MG63 (cell line): Measurements from ENCODE around the gene HSPA12A. TPM values are rescaled to one million over a fixed set of nuclear protein-coding genes. Genes with fewer than 3 reads are reported as not detected.
A peak's percentile ranks its signal among the peaks of the same experiment; 100 is the strongest.

ENCODE experiments used
- DNase-seq: peaks from one replicate; pipeline ENCODE4 v3.0.0-alpha.2; 2020
- H3K27me3 ChIP-seq: fragments of 250-450 bp; sonication (Bioruptor Pico); 2 replicates; pipeline ENCODE4 v1.5.1; 2020; ENCODE audit warnings: mild to moderate bottlenecking, moderate library complexity
- H3K36me3 ChIP-seq: fragments of 250-450 bp; sonication (Bioruptor Pico); 2 replicates; pipeline ENCODE4 v1.5.1; 2020; ENCODE audit warnings: mild to moderate bottlenecking, moderate library complexity
- H3K4me3 ChIP-seq: fragments of 250-450 bp; sonication (Bioruptor Pico); 2 replicates; pipeline ENCODE4 v1.5.1; 2020; ENCODE audit warnings: mild to moderate bottlenecking, moderate library complexity
- H3K9me3 ChIP-seq: fragments of 250-450 bp; sonication (Bioruptor Pico); 2 replicates; pipeline ENCODE4 v1.5.1; 2020; ENCODE audit warnings: mild to moderate bottlenecking, moderate library complexity
- total RNA-seq: library from RNA; depleted of rRNA; stranded (reverse); fragments of >200 nt; shearing (Covaris generic); gene quantifications from 2 replicates; pipeline ENCODE4 v1.2.3, GENCODE V29; 2014; ENCODE audit warnings: low replicate concordance

The HSPA12A gene
- total RNA-seq, 1 experiment from 2014 or later, result 2.8 TPM

GRCh38 chr10:116730464-116731260 lies 11.7 kb downstream of the HSPA12A start:
- Histone ChIP-seq H3K9me3 (no peaks in the 10 kb centered on the region), H3K36me3 (no peaks in the 10 kb centered on the region), H3K4me3 (no peak overlapping the region), H3K27me3 (no peaks in the 10 kb centered on the region)
- DNase-seq, result no peak

- DNase-seq, result no peak
- Histone ChIP-seq H3K36me3 (no peaks in the 10 kb centered on the region), H3K27me3 (no peaks in the 10 kb centered on the region), H3K4me3 (no peak overlapping the region), H3K9me3 (no peaks in the 10 kb centered on the region)
These were observed 13.1 kb downstream of the HSPA12A start for GRCh38 chr10:116729243-116729642.

- Histone ChIP-seq H3K4me3 (no peak overlapping the region), H3K27me3 (no peaks in the 10 kb centered on the region), H3K36me3 (no peaks in the 10 kb centered on the region), H3K9me3 (no peaks in the 10 kb centered on the region)
- DNase-seq, result no peak
These were observed 13.8 kb downstream of the HSPA12A start for GRCh38 chr10:116728526-116729096.

GRCh38 chr10:116723428-116724281 lies 18.7 kb downstream of the HSPA12A start:
- Histone ChIP-seq H3K9me3 (no peaks in the 10 kb centered on the region), H3K36me3 (no peaks in the 10 kb centered on the region), H3K4me3 (no peak overlapping the region), H3K27me3 (no peaks in the 10 kb centered on the region)
- DNase-seq, result no peak

GRCh38 chr10:116722736-116723427 lies 19.5 kb downstream of the HSPA12A start:
- DNase-seq, result no peak
- H3K4me3 ChIP-seq, result no peak overlapping the region
- no peaks in the 10 kb centered on the region for H3K27me3 ChIP-seq
- no peaks in the 10 kb centered on the region for H3K36me3 ChIP-seq
- H3K9me3 ChIP-seq, result no peaks in the 10 kb centered on the region

- Histone ChIP-seq H3K9me3 (no peaks in the 10 kb centered on the region), H3K27me3 (no peaks in the 10 kb centered on the region), H3K4me3 (no peak overlapping the region), H3K36me3 (no peaks in the 10 kb centered on the region)
- DNase-seq, result no peak
These were observed 20.6 kb downstream of the HSPA12A start for GRCh38 chr10:116721547-116722392.

- no peak for DNase-seq
- no peaks in the 10 kb centered on the region for H3K9me3 ChIP-seq
These were observed 21.5 kb downstream of the HSPA12A start for GRCh38 chr10:116720668-116721546.

GRCh38 chr10:116720241-116720643 lies 22.1 kb downstream of the HSPA12A start:
- H3K36me3 ChIP-seq, result no peaks in the 10 kb centered on the region
- no peak for DNase-seq
- no peak overlapping the region for H3K4me3 ChIP-seq
- no peaks in the 10 kb centered on the region for H3K27me3 ChIP-seq
- H3K9me3 ChIP-seq, result no peaks in the 10 kb centered on the region

More at GRCh38 chr10:116720668-116721546, 21.5 kb downstream of the HSPA12A start:
- Histone ChIP-seq H3K4me3 (no peak overlapping the region), H3K36me3 (no peaks in the 10 kb centered on the region), H3K27me3 (no peaks in the 10 kb centered on the region)

GRCh38 chr10:116719804-116720203 lies 22.6 kb downstream of the HSPA12A start:
- no peaks in the 10 kb centered on the region for H3K27me3 ChIP-seq
- H3K4me3 ChIP-seq, result no peak overlapping the region
- no peaks in the 10 kb centered on the region for H3K9me3 ChIP-seq
- H3K36me3 ChIP-seq, result no peaks in the 10 kb centered on the region
- DNase-seq, result no peak

- Histone ChIP-seq H3K4me3 (no peak overlapping the region), H3K36me3 (no peaks in the 10 kb centered on the region), H3K9me3 (no peaks in the 10 kb centered on the region), H3K27me3 (no peaks in the 10 kb centered on the region)
- DNase-seq, result no peak
These were observed 24.3 kb downstream of the HSPA12A start for GRCh38 chr10:116718058-116718457.

GRCh38 chr10:116716381-116716780 lies 26.0 kb downstream of the HSPA12A start:
- peak; percentile 36 for DNase-seq
- no peaks in the 10 kb centered on the region for H3K27me3 ChIP-seq
- no peak overlapping the region for H3K4me3 ChIP-seq
- H3K36me3 ChIP-seq, result no peaks in the 10 kb centered on the region
- H3K9me3 ChIP-seq, result no peaks in the 10 kb centered on the region

GRCh38 chr10:116715839-116716377 lies 26.5 kb downstream of the HSPA12A start:
- DNase-seq, result no peak
- Histone ChIP-seq H3K9me3 (no peaks in the 10 kb centered on the region), H3K27me3 (no peaks in the 10 kb centered on the region), H3K36me3 (no peaks in the 10 kb centered on the region), H3K4me3 (no peak overlapping the region)

GRCh38 chr10:116715341-116715740 lies 27.0 kb downstream of the HSPA12A start:
- H3K36me3 ChIP-seq, result no peaks in the 10 kb centered on the region
- no peak overlapping the region for H3K4me3 ChIP-seq
- H3K9me3 ChIP-seq, result no peaks in the 10 kb centered on the region
- DNase-seq, result no peak
- H3K27me3 ChIP-seq, result no peaks in the 10 kb centered on the region

- Histone ChIP-seq H3K9me3 (no peaks in the 10 kb centered on the region), H3K27me3 (no peaks in the 10 kb centered on the region), H3K36me3 (no peaks in the 10 kb centered on the region), H3K4me3 (no peak overlapping the region)
- DNase-seq, result no peak
These were observed 28.5 kb downstream of the HSPA12A start for GRCh38 chr10:116713846-116714245.

- Histone ChIP-seq H3K36me3 (no peaks in the 10 kb centered on the region), H3K4me3 (no peak overlapping the region), H3K27me3 (no peaks in the 10 kb centered on the region), H3K9me3 (no peaks in the 10 kb centered on the region)
- DNase-seq, result no peak
These were observed 29.3 kb downstream of the HSPA12A start for GRCh38 chr10:116712989-116713543.
